K562 (cell line): ENCODE measurements around the gene KLK6.

Experiments
- CBFB ChIP-seq: sonication (generic); formaldehyde crosslinking; IDR thresholded peaks from 2 replicates; pipeline ENCODE4 v1.4.0; 2020; ENCODE audit warnings: mild to moderate bottlenecking, missing genetic modification reagents
- HNRNPLL ChIP-seq: fragments of 200-400 bp; formaldehyde crosslinking; IDR thresholded peaks from 2 replicates; pipeline ENCODE4 v1.6.1; 2017; ENCODE audit warnings: low read length, low read depth, mild to moderate bottlenecking; ENCODE audit not compliant: poor library complexity, severe bottlenecking
- KLF1 ChIP-seq: fragments of 450-650 bp; IDR thresholded peaks from 2 replicates; pipeline ENCODE4 v1.6.1; 2016; ENCODE audit warnings: missing genetic modification characterization, missing compliant biosample characterization
- MYNN ChIP-seq, 2 experiments: sonication (generic); formaldehyde crosslinking in 1 of 2; IDR thresholded peaks; 2 replicates each; pipeline versions ENCODE4 v1.5.0 to v1.6.1; 2016 to 2020; ENCODE audit warnings: antibody characterized with exemption in 1 of 2, missing genetic modification reagents in 1 of 2
- NKRF ChIP-seq: fragments of 450-650 bp; IDR thresholded peaks from 2 replicates; pipeline ENCODE4 v1.6.1; 2016; ENCODE audit warnings: borderline replicate concordance
- POLR2AphosphoS2 ChIP-seq: IDR thresholded peaks from 2 replicates; pipeline ENCODE4 v1.6.1; 2012; ENCODE audit warnings: low read length, improper control_type of control experiment
- SREBF2 ChIP-seq: sonication (generic); formaldehyde crosslinking; IDR thresholded peaks from 2 replicates; pipeline ENCODE4 v1.4.0; 2020; ENCODE audit warnings: mild to moderate bottlenecking, missing genetic modification reagents
- ZNF124 ChIP-seq: sonication (generic); formaldehyde crosslinking; IDR thresholded peaks from 2 replicates; pipeline ENCODE4 v1.8.1; 2022; ENCODE audit warnings: missing genetic modification reagents
- ZNF217 ChIP-seq: sonication (generic); formaldehyde crosslinking; IDR thresholded peaks from 2 replicates; pipeline ENCODE4 v1.8.0; 2022; ENCODE audit warnings: mild to moderate bottlenecking, missing genetic modification reagents
- ZNF583 ChIP-seq: fragments of 250-450 bp; sonication (Bioruptor Pico); IDR thresholded peaks from 2 replicates; pipeline ENCODE4 v1.4.0; 2020

GRCh38 chr19:50933640-50934039 is 35.8 kb downstream of the KLK6 start:
- TF ChIP-seq ZNF124 (CRISPR knock-in tag) (no peak), CBFB (CRISPR knock-in tag) (no peak), NKRF (no peak), KLF1 (tag) (no peak), HNRNPLL (no peak), SREBF2 (CRISPR knock-in tag) (no peak), ZNF217 (CRISPR knock-in tag) (no peak), ZNF583 (CRISPR knock-in tag) (no peak), MYNN (IDR thresholded peaks at IDR 0.05) (no peak), MYNN (CRISPR knock-in tag; IDR thresholded peaks at IDR 0.05) (no peak), POLR2AphosphoS2 (no peak)
